Right cardiac atrium (tissue), 5 donors: Measurements from ENCODE around the gene SLC25A28. TPM values are rescaled to one million over a fixed set of nuclear protein-coding genes. Genes with fewer than 3 reads are reported as not detected.
A peak's percentile ranks its signal among the peaks of the same experiment; 100 is the strongest.

ENCODE experiments used
- ATAC-seq, 2 donors: fragments of 200-7000 bp; cut with Tn5 transposase; one replicate each; pipeline versions ENCODE4 v1.8.0 to v1.9.1; 2020; ENCODE audit warnings: moderate library complexity in 2 of 2, mild to moderate bottlenecking in 1 of 2
- DNase-seq, 3 donors: peaks; one replicate each; pipeline ENCODE4 v3.0.0-alpha.2; 2020
- H3K27ac ChIP-seq: one replicate; pipeline ENCODE4 v1.5.1; 2013; ENCODE audit warnings: mild to moderate bottlenecking, low read length, control low read depth, moderate library complexity
- H3K27me3 ChIP-seq: one replicate; pipeline ENCODE4 v1.6.1; 2013; ENCODE audit not compliant: control insufficient read depth, insufficient read depth
- H3K4me1 ChIP-seq: one replicate; pipeline ENCODE4 v1.6.1; 2013; ENCODE audit warnings: low read length; ENCODE audit not compliant: control insufficient read depth, insufficient read depth
- H3K4me3 ChIP-seq: one replicate; pipeline ENCODE4 v1.5.1; 2013; ENCODE audit warnings: low read length, control low read depth
- H3K9me3 ChIP-seq: one replicate; pipeline ENCODE4 v1.6.1; 2013; ENCODE audit warnings: low read length; ENCODE audit not compliant: control insufficient read depth
- WGBS: extraction: QIAGEN DNeasy Blood & Tissue Kit; methylation state at CpG from one replicate; pipeline ENCODE4 v1.1.7; 2013; 5-methylcytosine and 5-hydroxymethylcytosine counted together
- intact Hi-C, 4 donors: fragments of 100-400 bp; cut with DNase I; formaldehyde crosslinking; loops; one replicate each; pipeline versions ENCODE4 v1.11.0 to v1.14.0; 2022 to 2023
- long read RNA-seq, 4 donors: library from polyadenylated mRNA; unstranded; transcript quantifications; one replicate each; pipeline ENCODE4 v2.0.0, GENCODE V29; 2020 to 2021
- polyA plus RNA-seq: library from polyadenylated mRNA; stranded (reverse); fragments of 200-250 nt; gene quantifications from one replicate; pipeline ENCODE4 v1.2.3, GENCODE V29; 2013
- total RNA-seq, 4 donors: library from RNA; stranded (reverse); fragmentation: NEBNext Ultra II Directional; extraction: Animal tissue kit (Norgen Biotek cat#: 25700); gene quantifications; one replicate each; pipeline ENCODE4 v1.2.1, GENCODE V29; 2021
- donor health status: healthy with polysubstance abuse.
- donor health status: DM: no; HTN: yes; CAD: no.
- donor health status: DM: no; HTN: no; CAD: no.
- donor health status: DM: no; HTN: yes; CAD: no; lungs with severe emphysema.
- donor health status: DM: yes; HTN: yes; CAD: no.

SLC25A28 gene
- total RNA-seq (10 to 100 TPM; 39.7 to 52.6 (median 49.8) TPM), polyA plus RNA-seq (56.5 TPM)
- long read RNA-seq, donor 1, transcript SLC25A28-201 (4 exons, 1,451 nt): major isoform, 61 of 77 reads
- long read RNA-seq, donor 1, partial matches to known transcripts: 2 of 77 reads
- long read RNA-seq, donor 1, other reads (novel, unspliced or antisense): 11 of 77 reads
- long read RNA-seq, donor 2, transcript SLC25A28-201 (4 exons, 1,451 nt): major isoform, 33 of 50 reads
- long read RNA-seq, donor 2, partial matches to known transcripts: 1 of 50 reads
- long read RNA-seq, donor 2, other reads (novel, unspliced or antisense): 13 of 50 reads
- long read RNA-seq, donor 3, partial matches to known transcripts: 10 of 13 reads
- long read RNA-seq, donor 3, other reads (novel, unspliced or antisense): 3 of 13 reads
- long read RNA-seq, donor 4, transcript SLC25A28-201 (4 exons, 1,451 nt): major isoform, 39 of 48 reads
- long read RNA-seq, donor 4, partial matches to known transcripts: 2 of 48 reads
- long read RNA-seq, donor 4, other reads (novel, unspliced or antisense): 6 of 48 reads

- peak in 1 of 2 donors; percentile 94 for ATAC-seq
- Histone ChIP-seq H3K27ac (peak within 1 kb of the TSS; percentile 97), H3K4me3 (peak within 1 kb of the TSS; percentile 81), H3K9me3 (no peaks in the 10 kb centered on the region), H3K4me1 (no peaks in the 10 kb centered on the region), H3K27me3 (no peaks in the 10 kb centered on the region)
- intact Hi-C loops: loop anchor here in 2 of 4 donors (5.0 to 10.0 kb wide), 3 partner anchors 85 to 228 kb away; partner anchors contain the start of gene GOT1 (in 1 of the 2)
- under 1% methylated on average over 75 of the region's 75 CpGs for WGBS
- peak; percentile 94 to 97 (median 97) for DNase-seq
Measured at GRCh38 chr10:99619851-99620710, at the start of gene SLC25A28. TSS of gene SLC25A28 (minus strand) at chr10:99620439. CDS start at chr10:99620335, 104 bp downstream.

- intact Hi-C loops: no loop called here
- no peak overlapping the region for H3K4me3 ChIP-seq
- no peak overlapping the region for H3K27ac ChIP-seq
- no peaks in the 10 kb centered on the region for H3K4me1 ChIP-seq
- WGBS: 82% methylated on average over 4 of the region's 4 CpGs
- ATAC-seq (no peak), DNase-seq (no peak)
- H3K9me3 ChIP-seq: no peaks in the 10 kb centered on the region
- no peaks in the 10 kb centered on the region for H3K27me3 ChIP-seq
Measured at GRCh38 chr10:99667108-99667751, 47.0 kb upstream of the SLC25A28 start.

GRCh38 chr10:99665304-99665703 lies 45.1 kb upstream of the SLC25A28 start:
- ATAC-seq (no peak), DNase-seq (no peak)
- Histone ChIP-seq H3K27ac (no peak overlapping the region), H3K4me3 (no peak overlapping the region), H3K27me3 (no peaks in the 10 kb centered on the region), H3K9me3 (no peaks in the 10 kb centered on the region), H3K4me1 (no peaks in the 10 kb centered on the region)
- intact Hi-C loops: no loop called here
- 95% methylated on average over 2 of the region's 2 CpGs for WGBS

GRCh38 chr10:99661377-99661763 lies 41.1 kb upstream of the SLC25A28 start:
- Histone ChIP-seq H3K4me3 (no peak overlapping the region), H3K27me3 (no peaks in the 10 kb centered on the region), H3K27ac (no peak overlapping the region), H3K4me1 (no peaks in the 10 kb centered on the region), H3K9me3 (no peaks in the 10 kb centered on the region)
- no peak for ATAC-seq
- no peak for DNase-seq
- intact Hi-C loops: no loop called here
- WGBS: 51% methylated on average over 6 of the region's 6 CpGs

GRCh38 chr10:99660662-99661376 lies 40.6 kb upstream of the SLC25A28 start:
- H3K9me3 ChIP-seq: no peaks in the 10 kb centered on the region
- DNase-seq (no peak), ATAC-seq (no peak)
- no peaks in the 10 kb centered on the region for H3K27me3 ChIP-seq
- H3K4me3 ChIP-seq: no peak overlapping the region
- no peak overlapping the region for H3K27ac ChIP-seq
- H3K4me1 ChIP-seq: no peaks in the 10 kb centered on the region
- intact Hi-C loops: no loop called here
- 97% methylated on average over 6 of the region's 6 CpGs for WGBS

GRCh38 chr10:99659868-99660366 lies 39.7 kb upstream of the SLC25A28 start:
- ATAC-seq (peak in 1 of 2 donors; percentile 2), DNase-seq (no peak)
- Histone ChIP-seq H3K27me3 (no peaks in the 10 kb centered on the region), H3K4me3 (peak overlapping the region; percentile 58), H3K27ac (no peak overlapping the region), H3K4me1 (no peaks in the 10 kb centered on the region), H3K9me3 (no peaks in the 10 kb centered on the region)
- 16% methylated on average over 10 of the region's 10 CpGs for WGBS
- intact Hi-C loops: no loop called here

- H3K4me1 ChIP-seq: no peaks in the 10 kb centered on the region
- no peaks in the 10 kb centered on the region for H3K9me3 ChIP-seq
- peak within 1 kb of the TSS; percentile 58 for H3K4me3 ChIP-seq
- WGBS: under 1% methylated on average over 71 of the region's 71 CpGs
- H3K27ac ChIP-seq: no peak within 1 kb of the TSS
- intact Hi-C loops: no loop called here
- peak; percentile 100 for ATAC-seq
- H3K27me3 ChIP-seq: no peaks in the 10 kb centered on the region
- peak; percentile 97 to 98 (median 97) for DNase-seq
Measured at GRCh38 chr10:99659031-99659867, 39.0 kb upstream of the SLC25A28 start, which contains the start of gene ENTPD7. TSS of gene ENTPD7 (plus strand) at chr10:99659509. CDS start at chr10:99659957, 448 bp downstream.

GRCh38 chr10:99658622-99659030 lies 38.4 kb upstream of the SLC25A28 start:
- Histone ChIP-seq H3K27me3 (no peaks in the 10 kb centered on the region), H3K4me1 (no peaks in the 10 kb centered on the region), H3K9me3 (no peaks in the 10 kb centered on the region), H3K4me3 (peak overlapping the region; percentile 58), H3K27ac (no peak overlapping the region)
- DNase-seq (peak; percentile 61 to 74 (median 63)), ATAC-seq (peak in 1 of 2 donors; percentile 33)
- intact Hi-C loops: no loop called here
- 7% methylated on average over 24 of the region's 24 CpGs for WGBS

GRCh38 chr10:99656199-99657064 lies 36.2 kb upstream of the SLC25A28 start:
- DNase-seq: no peak
- Histone ChIP-seq H3K27me3 (no peaks in the 10 kb centered on the region), H3K4me3 (no peak overlapping the region), H3K9me3 (no peaks in the 10 kb centered on the region), H3K4me1 (no peaks in the 10 kb centered on the region), H3K27ac (no peak overlapping the region)
- 0% methylated on average over 1 of the region's 1 CpG for WGBS
- intact Hi-C loops: no loop called here
- ATAC-seq: no peak
